A549 (cell line): ENCODE measurements around the gene RIMS3.

Experiments used
- CHD4 ChIP-seq: fragments of 200-600 bp; sonication (generic); IDR thresholded peaks from 2 replicates; pipeline ENCODE4 v1.6.1; 2016; ENCODE audit warnings: antibody characterized with exemption, mild to moderate bottlenecking, borderline replicate concordance
- CTCF ChIP-seq: fragments of >200 bp; sonication (Bioruptor Twin); formaldehyde crosslinking; IDR thresholded peaks from 3 replicates; pipeline ENCODE4 v1.5.1; 2016
- EP300 ChIP-seq, 2 experiments: fragments of >200 bp; sonication (Bioruptor Twin); formaldehyde crosslinking; IDR thresholded peaks; 2 replicates in 1 of 2; 3 replicates in 1 of 2; pipeline ENCODE4 v1.6.1; 2016 to 2017
- JUN ChIP-seq, 2 experiments: fragments of >200 bp; sonication (Bioruptor Twin); formaldehyde crosslinking; IDR thresholded peaks; 2 replicates in 1 of 2; 3 replicates in 1 of 2; pipeline ENCODE4 v1.6.1; 2016 to 2017
- KDM1A ChIP-seq: fragments of 200-600 bp; sonication (generic); IDR thresholded peaks from 2 replicates; pipeline ENCODE4 v1.6.1; 2016; ENCODE audit warnings: low read depth, mild to moderate bottlenecking
- MAX ChIP-seq: IDR thresholded peaks from 2 replicates; pipeline ENCODE4 v1.6.1; 2012
- MAZ ChIP-seq: fragments of 150-350 bp; IDR thresholded peaks from 2 replicates; pipeline ENCODE4 v1.6.1; 2014; ENCODE audit warnings: antibody characterized with exemption, low read depth, low read length, borderline replicate concordance
- POLR2A ChIP-seq: IDR thresholded peaks from 2 replicates; pipeline ENCODE4 v1.6.1; 2012; ENCODE audit warnings: mild to moderate bottlenecking, low read length
- RAD21 ChIP-seq, 2 experiments: fragments of >200 bp in 1 of 2; sonication (Bioruptor Twin) in 1 of 2; formaldehyde crosslinking in 1 of 2; IDR thresholded peaks in 1 of 2; conservative IDR thresholded peaks in 1 of 2; 2 replicates in 1 of 2; 3 replicates in 1 of 2; pipeline ENCODE4 v1.6.1; 2012 to 2018; ENCODE audit warnings: inconsistent platforms in 1 of 2
- REST ChIP-seq: fragments of 200-600 bp; sonication (generic); IDR thresholded peaks from 2 replicates; pipeline ENCODE4 v1.6.1; 2016; ENCODE audit warnings: antibody characterized with exemption, mild to moderate bottlenecking, moderate library complexity

GRCh38 chr1:40628903-40629292, 36.6 kb downstream of the RIMS3 start:
- TF ChIP-seq JUN (IDR thresholded peaks at IDR 0.05) (no peak), KDM1A (no peak), POLR2A (no peak), CTCF (no peak), RAD21 (conservative IDR thresholded peaks at IDR 0.05 in 1 of 2, IDR thresholded peaks at IDR 0.05 in 1 of 2) (no peak), EP300 (IDR thresholded peaks at IDR 0.05) (no peak), CHD4 (no peak), MAZ (no peak), MAX (no peak), REST (no peak)
